ENCODE measurements around the gene GREM2.

GREM2 gene

GRCh38 chr1:240524356-240525069 is 87.4 kb downstream of the GREM2 start:
- no peak for TF ChIP-seq CTCF (IDR thresholded peaks at IDR 0.05; ENCODE audit: insufficient read depth, low read depth, low read length, missing control alignments)
- DNase-seq (ENCODE audit: low read depth), result no peak
- H3K4me3 ChIP-seq (ENCODE audit: low read length), result no peak overlapping the region

- H3K4me3 ChIP-seq (ENCODE audit: low read length), result no peak overlapping the region
- DNase-seq (ENCODE audit: low read depth), result no peak
- TF ChIP-seq CTCF (IDR thresholded peaks at IDR 0.05; ENCODE audit: insufficient read depth, low read depth, low read length, missing control alignments), result no peak
These were observed 89.7 kb downstream of the GREM2 start for GRCh38 chr1:240522122-240522822.

- DNase-seq (ENCODE audit: low read depth), result no peak
- no peak overlapping the region for H3K4me3 ChIP-seq (ENCODE audit: low read length)
- no peak for TF ChIP-seq CTCF (IDR thresholded peaks at IDR 0.05; ENCODE audit: insufficient read depth, low read depth, low read length, missing control alignments)
These were observed 94.1 kb downstream of the GREM2 start for GRCh38 chr1:240517891-240518290.

GRCh38 chr1:240516069-240516468 is 95.9 kb downstream of the GREM2 start:
- H3K4me3 ChIP-seq (ENCODE audit: low read length), result no peak overlapping the region
- no peak for DNase-seq (ENCODE audit: low read depth)
- TF ChIP-seq CTCF (IDR thresholded peaks at IDR 0.05; ENCODE audit: insufficient read depth, low read depth, low read length, missing control alignments), result no peak

GRCh38 chr1:240515505-240515904 is 96.5 kb downstream of the GREM2 start:
- no peak overlapping the region for H3K4me3 ChIP-seq (ENCODE audit: low read length)
- DNase-seq (ENCODE audit: low read depth), result no peak
- TF ChIP-seq CTCF (IDR thresholded peaks at IDR 0.05; ENCODE audit: insufficient read depth, low read depth, low read length, missing control alignments), result no peak

- H3K4me3 ChIP-seq (ENCODE audit: low read length), result no peak overlapping the region
- DNase-seq (ENCODE audit: low read depth), result no peak
- no peak for TF ChIP-seq CTCF (IDR thresholded peaks at IDR 0.05; ENCODE audit: insufficient read depth, low read depth, low read length, missing control alignments)
These were observed 100.2 kb downstream of the GREM2 start for GRCh38 chr1:240511789-240512188.
